ENCODE results near the gene ETHE1.

ETHE1 gene

GRCh38 chr19:43511324-43511723 is 15.7 kb downstream of the ETHE1 start:
- H3K4me3 ChIP-seq (ENCODE audit: low read length) = no peak overlapping the region
- H3K4me2 ChIP-seq (ENCODE audit: low read length) = no peak overlapping the region
- H3K9ac ChIP-seq (ENCODE audit: low read depth, low read length) = no peak overlapping the region
- H3K36me3 ChIP-seq (ENCODE audit: insufficient read depth, low read length) = peaks cover 26% of the 10 kb centered on the region
- H3K27me3 ChIP-seq (ENCODE audit: control insufficient read depth, insufficient read depth, low read length) = no peaks in the 10 kb centered on the region
- no peaks in the 10 kb centered on the region for H3K9me3 ChIP-seq (replicated peaks; ENCODE audit: low read length)
- H3K4me1 ChIP-seq (ENCODE audit: control insufficient read depth, insufficient read depth, low read length) = no peaks in the 10 kb centered on the region

GRCh38 chr19:43510713-43511112 is 16.3 kb downstream of the ETHE1 start:
- no peaks in the 10 kb centered on the region for H3K9me3 ChIP-seq (replicated peaks; ENCODE audit: low read length)
- H3K4me3 ChIP-seq (ENCODE audit: low read length) = no peak overlapping the region
- no peaks in the 10 kb centered on the region for H3K27me3 ChIP-seq (ENCODE audit: control insufficient read depth, insufficient read depth, low read length)
- H3K4me1 ChIP-seq (ENCODE audit: control insufficient read depth, insufficient read depth, low read length) = no peaks in the 10 kb centered on the region
- H3K4me2 ChIP-seq (ENCODE audit: low read length) = no peak overlapping the region
- peaks cover 26% of the 10 kb centered on the region for H3K36me3 ChIP-seq (ENCODE audit: insufficient read depth, low read length)
- no peak overlapping the region for H3K9ac ChIP-seq (ENCODE audit: low read depth, low read length)

- Histone ChIP-seq H3K4me2 (ENCODE audit: low read length) (no peak overlapping the region), H3K4me1 (ENCODE audit: control insufficient read depth, insufficient read depth, low read length) (peaks cover 15% of the 10 kb centered on the region), H3K9ac (ENCODE audit: low read depth, low read length) (no peak overlapping the region), H3K27me3 (ENCODE audit: control insufficient read depth, insufficient read depth, low read length) (no peaks in the 10 kb centered on the region), H3K36me3 (ENCODE audit: insufficient read depth, low read length) (peaks cover 23% of the 10 kb centered on the region), H3K9me3 (replicated peaks; ENCODE audit: low read length) (no peaks in the 10 kb centered on the region), H3K4me3 (ENCODE audit: low read length) (no peak overlapping the region)
Measured at GRCh38 chr19:43507880-43508279, 19.1 kb downstream of the ETHE1 start.

- Histone ChIP-seq H3K4me1 (ENCODE audit: control insufficient read depth, insufficient read depth, low read length) (peaks cover 15% of the 10 kb centered on the region), H3K9me3 (replicated peaks; ENCODE audit: low read length) (no peaks in the 10 kb centered on the region), H3K4me2 (ENCODE audit: low read length) (no peak overlapping the region), H3K4me3 (ENCODE audit: low read length) (no peak overlapping the region), H3K9ac (ENCODE audit: low read depth, low read length) (no peak overlapping the region), H3K36me3 (ENCODE audit: insufficient read depth, low read length) (peaks cover 23% of the 10 kb centered on the region), H3K27me3 (ENCODE audit: control insufficient read depth, insufficient read depth, low read length) (no peaks in the 10 kb centered on the region)
Measured at GRCh38 chr19:43506629-43507028, 20.4 kb downstream of the ETHE1 start.

- no peaks in the 10 kb centered on the region for H3K27me3 ChIP-seq (ENCODE audit: control insufficient read depth, insufficient read depth, low read length)
- no peaks in the 10 kb centered on the region for H3K9me3 ChIP-seq (replicated peaks; ENCODE audit: low read length)
- peaks cover 15% of the 10 kb centered on the region for H3K4me1 ChIP-seq (ENCODE audit: control insufficient read depth, insufficient read depth, low read length)
- H3K9ac ChIP-seq (ENCODE audit: low read depth, low read length) = no peak overlapping the region
- H3K36me3 ChIP-seq (ENCODE audit: insufficient read depth, low read length) = peaks cover 23% of the 10 kb centered on the region
- no peak overlapping the region for H3K4me2 ChIP-seq (ENCODE audit: low read length)
- no peak overlapping the region for H3K4me3 ChIP-seq (ENCODE audit: low read length)
Measured at GRCh38 chr19:43505941-43506340, 21.1 kb downstream of the ETHE1 start.

GRCh38 chr19:43505186-43505456 is 21.9 kb downstream of the ETHE1 start:
- Histone ChIP-seq H3K27me3 (ENCODE audit: control insufficient read depth, insufficient read depth, low read length) (no peaks in the 10 kb centered on the region), H3K9ac (ENCODE audit: low read depth, low read length) (no peak overlapping the region), H3K9me3 (replicated peaks; ENCODE audit: low read length) (no peaks in the 10 kb centered on the region), H3K4me2 (ENCODE audit: low read length) (peak overlapping the region; percentile 99), H3K4me1 (ENCODE audit: control insufficient read depth, insufficient read depth, low read length) (peaks cover 15% of the 10 kb centered on the region), H3K36me3 (ENCODE audit: insufficient read depth, low read length) (peaks cover 18% of the 10 kb centered on the region), H3K4me3 (ENCODE audit: low read length) (no peak overlapping the region)

- peak within 1 kb of the TSS; percentile 89 for H3K4me3 ChIP-seq (ENCODE audit: low read length)
- H3K36me3 ChIP-seq (ENCODE audit: insufficient read depth, low read length) = peaks cover 13% of the 10 kb centered on the region
- no peaks in the 10 kb centered on the region for H3K9me3 ChIP-seq (replicated peaks; ENCODE audit: low read length)
- H3K4me2 ChIP-seq (ENCODE audit: low read length) = peak within 1 kb of the TSS; percentile 99
- H3K27me3 ChIP-seq (ENCODE audit: control insufficient read depth, insufficient read depth, low read length) = no peaks in the 10 kb centered on the region
- peaks cover 15% of the 10 kb centered on the region for H3K4me1 ChIP-seq (ENCODE audit: control insufficient read depth, insufficient read depth, low read length)
- H3K9ac ChIP-seq (ENCODE audit: low read depth, low read length) = peak within 1 kb of the TSS; percentile 82
Measured at GRCh38 chr19:43504426-43505185, 22.4 kb downstream of the ETHE1 start, which contains the start of gene PHLDB3. PHLDB3 (minus strand) TSS chr19:43504746; CDS start chr19:43504118, 628 bp downstream.

- H3K36me3 ChIP-seq (ENCODE audit: insufficient read depth, low read length) = peaks cover 10% of the 10 kb centered on the region
- no peaks in the 10 kb centered on the region for H3K27me3 ChIP-seq (ENCODE audit: control insufficient read depth, insufficient read depth, low read length)
- H3K4me1 ChIP-seq (ENCODE audit: control insufficient read depth, insufficient read depth, low read length) = peaks cover 15% of the 10 kb centered on the region
- peak overlapping the region; percentile 99 for H3K4me2 ChIP-seq (ENCODE audit: low read length)
- H3K9ac ChIP-seq (ENCODE audit: low read depth, low read length) = peak overlapping the region; percentile 82
- no peaks in the 10 kb centered on the region for H3K9me3 ChIP-seq (replicated peaks; ENCODE audit: low read length)
- peak overlapping the region; percentile 89 for H3K4me3 ChIP-seq (ENCODE audit: low read length)
Measured at GRCh38 chr19:43503501-43504425, 23.2 kb downstream of the ETHE1 start.

GRCh38 chr19:43502419-43502976 is 24.5 kb downstream of the ETHE1 start:
- H3K9ac ChIP-seq (ENCODE audit: low read depth, low read length) = no peak overlapping the region

GRCh38 chr19:43501661-43502418 is 25.2 kb downstream of the ETHE1 start:
- Histone ChIP-seq H3K9ac (ENCODE audit: low read depth, low read length) (no peak overlapping the region), H3K9me3 (replicated peaks; ENCODE audit: low read length) (no peaks in the 10 kb centered on the region), H3K27me3 (ENCODE audit: control insufficient read depth, insufficient read depth, low read length) (no peaks in the 10 kb centered on the region), H3K36me3 (ENCODE audit: insufficient read depth, low read length) (peaks cover 3% of the 10 kb centered on the region), H3K4me2 (ENCODE audit: low read length) (no peak overlapping the region), H3K4me3 (ENCODE audit: low read length) (no peak overlapping the region), H3K4me1 (ENCODE audit: control insufficient read depth, insufficient read depth, low read length) (peaks cover 15% of the 10 kb centered on the region)

More at GRCh38 chr19:43502419-43502976, 24.5 kb downstream of the ETHE1 start:
- no peaks in the 10 kb centered on the region for H3K36me3 ChIP-seq (ENCODE audit: insufficient read depth, low read length)
- H3K4me3 ChIP-seq (ENCODE audit: low read length) = no peak overlapping the region
- no peaks in the 10 kb centered on the region for H3K9me3 ChIP-seq (replicated peaks; ENCODE audit: low read length)
- H3K4me2 ChIP-seq (ENCODE audit: low read length) = peak overlapping the region; percentile 99
- peaks cover 15% of the 10 kb centered on the region for H3K4me1 ChIP-seq (ENCODE audit: control insufficient read depth, insufficient read depth, low read length)
- H3K27me3 ChIP-seq (ENCODE audit: control insufficient read depth, insufficient read depth, low read length) = no peaks in the 10 kb centered on the region

GRCh38 chr19:43499042-43499441 is 28.0 kb downstream of the ETHE1 start:
- H3K4me1 ChIP-seq (ENCODE audit: control insufficient read depth, insufficient read depth, low read length) = peaks cover 8% of the 10 kb centered on the region
- H3K9ac ChIP-seq (ENCODE audit: low read depth, low read length) = no peak overlapping the region
- no peaks in the 10 kb centered on the region for H3K9me3 ChIP-seq (replicated peaks; ENCODE audit: low read length)
- H3K36me3 ChIP-seq (ENCODE audit: insufficient read depth, low read length) = peaks cover 13% of the 10 kb centered on the region
- H3K4me2 ChIP-seq (ENCODE audit: low read length) = no peak overlapping the region
- no peaks in the 10 kb centered on the region for H3K27me3 ChIP-seq (ENCODE audit: control insufficient read depth, insufficient read depth, low read length)
- H3K4me3 ChIP-seq (ENCODE audit: low read length) = no peak overlapping the region

Data from skeletal muscle satellite cell (primary cell).